Measurements from ENCODE around the gene UQCC5.

DNA sequence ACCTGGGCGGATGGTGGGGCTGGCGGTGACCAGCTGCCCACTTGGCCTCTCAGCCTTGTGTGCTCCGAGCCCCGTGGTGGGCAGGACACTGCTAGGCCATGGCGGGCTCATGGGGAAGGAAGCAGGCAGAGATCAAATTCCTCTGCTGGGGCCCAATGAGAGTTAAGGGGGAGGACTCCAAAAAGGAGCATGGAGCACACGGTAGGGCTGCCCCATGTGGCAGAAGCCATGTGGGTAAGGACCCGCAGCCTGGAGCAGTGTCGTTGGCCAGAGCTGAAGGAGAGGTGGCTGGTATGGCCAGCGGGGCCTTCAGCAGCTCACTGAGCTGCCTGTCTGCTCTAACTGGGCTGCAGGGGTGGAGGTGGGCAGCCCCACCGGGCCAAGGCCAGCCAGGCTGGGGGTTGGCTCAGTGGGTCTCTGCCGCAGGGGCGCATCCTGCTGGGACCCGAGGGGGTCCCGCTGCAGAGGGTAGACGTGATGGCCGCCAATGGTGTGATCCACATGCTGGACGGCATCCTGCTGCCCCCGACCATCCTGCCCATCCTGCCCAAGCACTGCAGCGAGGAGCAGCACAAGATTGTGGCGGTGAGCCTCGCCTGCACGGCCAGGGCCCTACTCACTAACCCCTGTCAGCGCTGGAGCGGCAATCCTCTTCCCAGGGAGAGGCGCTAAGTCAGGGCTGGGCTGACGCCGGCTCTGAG is 30.0 kb upstream of the UQCC5 start:
- no peak for TF ChIP-seq ZFP3 (CRISPR knock-in tag; IDR thresholded peaks at IDR 0.05)
- TF ChIP-seq CREB5 (CRISPR knock-in tag; IDR thresholded peaks at IDR 0.05; ENCODE audit: low read depth), result no peak
- no peak for TF ChIP-seq PATZ1 (CRISPR knock-in tag; IDR thresholded peaks at IDR 0.05; ENCODE audit: borderline replicate concordance)
- no peak for TF ChIP-seq BACH2 (CRISPR knock-in tag; IDR thresholded peaks at IDR 0.05; ENCODE audit: borderline replicate concordance)
- no peak for TF ChIP-seq ESRRG (CRISPR knock-in tag; IDR thresholded peaks at IDR 0.05)
- no peak for TF ChIP-seq TOX (CRISPR knock-in tag; IDR thresholded peaks at IDR 0.05; ENCODE audit: borderline replicate concordance)
- no peak for TF ChIP-seq ISL1 (CRISPR knock-in tag; IDR thresholded peaks at IDR 0.05)
- no peak for TF ChIP-seq ZNF565 (CRISPR knock-in tag; conservative IDR thresholded peaks at IDR 0.05; ENCODE audit: low read depth)
- no peak for TF ChIP-seq RARB (CRISPR knock-in tag; IDR thresholded peaks at IDR 0.05)
- TF ChIP-seq ZFP30 (CRISPR knock-in tag; IDR thresholded peaks at IDR 0.05), result no peak
- TF ChIP-seq ARNTL (CRISPR knock-in tag; IDR thresholded peaks at IDR 0.05; ENCODE audit: borderline replicate concordance, low read depth), result no peak

Measured in SK-N-SH treated with all-trans-retinoic acid at 6 μM for 48 hours (cell line).